Measurements from ENCODE around the gene SCNN1G.

SCNN1G gene

DNA sequence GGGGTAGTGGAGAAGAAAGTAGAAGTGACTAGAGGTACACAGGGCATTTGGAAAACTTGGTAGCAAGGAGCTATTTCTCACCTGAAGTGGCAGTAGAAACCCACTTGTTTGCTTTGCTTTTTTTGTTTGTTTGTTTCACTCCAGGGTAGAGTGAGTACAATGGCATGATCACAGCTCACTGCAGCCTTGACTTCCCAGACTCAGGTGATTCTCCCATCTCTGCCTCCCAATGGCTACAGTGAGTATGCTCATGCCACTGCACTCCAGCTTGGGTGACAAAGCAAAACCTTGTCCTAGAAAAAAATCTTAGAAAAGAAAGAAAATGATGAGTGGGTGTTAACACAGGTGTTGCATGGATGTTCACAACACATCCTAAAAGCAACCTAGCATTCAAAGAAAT is 40.4 kb downstream of the SCNN1G start:
- no peak for TF ChIP-seq CTCF (IDR thresholded peaks at IDR 0.05; ENCODE audit: low read depth, low read length, missing control alignments)
- no peak for DNase-seq (ENCODE audit: extremely low read depth, low read depth)
- H3K4me3 ChIP-seq (replicated peaks; ENCODE audit: low read depth, low read length) = no peak overlapping the region

DNA sequence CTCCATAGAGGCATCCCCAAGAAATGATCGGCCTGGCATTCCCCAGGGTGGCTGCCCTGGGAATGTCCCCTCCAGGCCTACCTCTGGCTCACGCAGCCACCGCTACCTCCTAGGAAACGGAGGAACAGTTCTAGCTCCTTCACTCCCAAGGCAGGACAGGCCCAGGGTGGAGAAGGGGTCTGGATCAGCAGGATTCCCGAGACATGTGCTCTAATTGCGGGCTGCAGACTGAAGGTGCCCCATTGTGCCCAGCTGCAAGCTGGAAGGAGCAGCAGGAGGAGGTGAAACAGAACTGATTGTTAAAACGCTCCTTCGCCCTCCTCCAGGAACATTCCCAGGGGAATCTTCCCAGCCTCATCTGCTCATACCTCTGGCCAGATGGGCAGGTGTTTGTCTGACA is 40.8 kb downstream of the SCNN1G start:
- TF ChIP-seq CTCF (IDR thresholded peaks at IDR 0.05; ENCODE audit: low read depth, low read length, missing control alignments) = no peak
- no peak for DNase-seq (ENCODE audit: extremely low read depth, low read depth)
- no peak overlapping the region for H3K4me3 ChIP-seq (replicated peaks; ENCODE audit: low read depth, low read length)

DNA sequence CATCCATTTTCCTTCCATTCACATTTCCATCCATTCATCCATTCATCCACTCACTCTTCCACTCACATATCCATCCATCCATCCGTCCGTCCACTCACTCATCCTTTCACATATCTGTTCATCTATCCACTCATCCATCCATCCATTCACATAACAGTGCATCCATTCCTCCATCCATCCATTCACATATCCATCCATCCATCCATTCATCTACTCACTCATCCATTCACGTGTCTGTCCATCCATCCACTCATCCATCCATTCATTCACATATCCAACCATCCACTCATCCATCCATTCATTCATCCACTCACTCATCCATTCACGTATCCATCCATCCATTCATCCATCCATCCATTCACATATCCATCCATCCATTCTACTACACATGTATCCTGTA is 42.6 kb downstream of the SCNN1G start:
- no peak for TF ChIP-seq CTCF (IDR thresholded peaks at IDR 0.05; ENCODE audit: low read depth, low read length, missing control alignments)
- H3K4me3 ChIP-seq (replicated peaks; ENCODE audit: low read depth, low read length) = no peak overlapping the region
- DNase-seq (ENCODE audit: extremely low read depth, low read depth) = no peak

- H3K4me3 ChIP-seq (replicated peaks; ENCODE audit: low read depth, low read length) = no peak overlapping the region
- DNase-seq (ENCODE audit: extremely low read depth, low read depth) = no peak
- no peak for TF ChIP-seq CTCF (IDR thresholded peaks at IDR 0.05; ENCODE audit: low read depth, low read length, missing control alignments)
Measured at GRCh38 chr16:23225634-23226033, 43.1 kb downstream of the SCNN1G start.

DNA sequence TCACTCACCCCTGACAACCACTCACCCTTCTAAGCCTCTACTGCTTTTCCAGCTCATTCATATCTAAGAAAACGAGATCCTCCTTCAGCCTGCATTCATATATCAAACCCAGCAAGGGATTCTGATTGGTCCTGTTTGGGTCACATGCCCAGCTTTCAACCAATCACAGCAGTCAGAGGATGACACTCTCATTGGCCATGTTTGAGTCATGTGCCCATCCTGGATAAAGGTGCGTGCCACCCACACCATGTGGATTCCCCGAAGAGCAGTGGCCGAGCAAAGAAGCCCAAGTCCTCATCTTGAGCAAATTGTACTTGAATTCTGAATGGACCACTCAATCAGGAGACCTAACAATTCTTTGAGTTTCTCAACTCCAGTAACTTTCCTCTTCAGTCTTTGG is 45.0 kb downstream of the SCNN1G start:
- DNase-seq (ENCODE audit: extremely low read depth, low read depth) = no peak
- TF ChIP-seq CTCF (IDR thresholded peaks at IDR 0.05; ENCODE audit: low read depth, low read length, missing control alignments) = no peak
- H3K4me3 ChIP-seq (replicated peaks; ENCODE audit: low read depth, low read length) = no peak overlapping the region

DNA sequence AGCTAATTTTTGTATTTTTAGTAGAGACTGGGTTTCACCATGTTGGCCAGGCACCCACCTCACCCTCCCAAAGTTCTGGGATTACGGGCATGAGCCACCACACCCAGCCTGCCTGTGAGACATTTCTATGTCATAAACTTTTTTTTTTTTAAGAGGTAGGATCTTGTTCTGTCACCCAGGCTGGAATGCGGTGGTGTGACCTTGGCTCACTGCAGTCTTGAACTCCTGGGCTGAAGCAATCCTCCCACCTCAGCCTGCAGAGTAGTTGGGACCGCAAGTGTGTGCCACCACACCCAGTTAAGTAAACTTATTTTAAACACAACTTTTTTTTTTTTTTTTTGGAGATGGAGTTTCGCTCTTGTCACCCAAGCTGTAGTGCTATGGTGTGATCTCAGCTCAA is 47.2 kb downstream of the SCNN1G start:
- DNase-seq (ENCODE audit: extremely low read depth, low read depth) = no peak
- TF ChIP-seq CTCF (IDR thresholded peaks at IDR 0.05; ENCODE audit: low read depth, low read length, missing control alignments) = no peak
- H3K4me3 ChIP-seq (replicated peaks; ENCODE audit: low read depth, low read length) = no peak overlapping the region

- no peak for DNase-seq (ENCODE audit: extremely low read depth, low read depth)
- TF ChIP-seq CTCF (IDR thresholded peaks at IDR 0.05; ENCODE audit: low read depth, low read length, missing control alignments) = no peak
- H3K4me3 ChIP-seq (replicated peaks; ENCODE audit: low read depth, low read length) = no peak overlapping the region
Measured at GRCh38 chr16:23232806-23233205, 50.3 kb downstream of the SCNN1G start.
